Trophoblast cell (in vitro differentiated cells and primary cell): Measurements from ENCODE around the gene BBX.

ENCODE experiments used
- DNase-seq, 2 donors: peaks; one replicate each; pipeline ENCODE4 v3.0.0-alpha.2; 2016
- H2AFZ ChIP-seq: 2 replicates; pipeline ENCODE4 v1.6.1; 2013; ENCODE audit warnings: low read length, moderate library complexity, mild to moderate bottlenecking; ENCODE audit not compliant: insufficient read depth, poor library complexity
- H2AK5ac ChIP-seq: 2 replicates; pipeline ENCODE4 v1.6.1; 2013; ENCODE audit warnings: mild to moderate bottlenecking, low read length
- H2BK120ac ChIP-seq: 2 replicates; pipeline ENCODE4 v1.6.1; 2013; ENCODE audit warnings: low read length, mild to moderate bottlenecking, moderate library complexity; ENCODE audit not compliant: insufficient read depth, poor library complexity
- H2BK12ac ChIP-seq: 2 replicates; pipeline ENCODE4 v1.6.1; 2013; ENCODE audit warnings: mild to moderate bottlenecking, low read length, moderate library complexity
- H2BK5ac ChIP-seq: 2 replicates; pipeline ENCODE4 v1.6.1; 2013; ENCODE audit warnings: low read length, low read depth, moderate library complexity, mild to moderate bottlenecking; ENCODE audit not compliant: poor library complexity
- H3K14ac ChIP-seq: 2 replicates; pipeline ENCODE4 v1.6.1; 2013; ENCODE audit warnings: mild to moderate bottlenecking, low read length
- H3K18ac ChIP-seq: 2 replicates; pipeline ENCODE4 v1.6.1; 2013; ENCODE audit warnings: mild to moderate bottlenecking, low read length
- H3K23ac ChIP-seq: 2 replicates; pipeline ENCODE4 v1.6.1; 2013; ENCODE audit warnings: low read length
- H3K27ac ChIP-seq: 2 replicates; pipeline ENCODE4 v1.5.1; 2013; ENCODE audit warnings: low read depth, mild to moderate bottlenecking, inconsistent platforms, low read length, moderate library complexity
- H3K27me3 ChIP-seq: 2 replicates; pipeline ENCODE4 v1.6.1; 2013; ENCODE audit warnings: inconsistent platforms, mild to moderate bottlenecking, low read length, moderate library complexity; ENCODE audit not compliant: insufficient read depth
- H3K36me3 ChIP-seq, 2 experiments: 1 replicate in 1 of 2; 2 replicates in 1 of 2; pipeline ENCODE4 v1.6.1; 2013; ENCODE audit warnings: low read length in 2 of 2, mild to moderate bottlenecking in 2 of 2, moderate library complexity in 1 of 2; ENCODE audit not compliant: insufficient read depth in 2 of 2, control insufficient read depth in 1 of 2
- H3K4ac ChIP-seq: 2 replicates; pipeline ENCODE4 v1.6.1; 2013; ENCODE audit warnings: low read depth, mild to moderate bottlenecking, low read length, moderate library complexity
- H3K4me1 ChIP-seq, 2 experiments: 1 replicate in 1 of 2; 2 replicates in 1 of 2; pipeline ENCODE4 v1.6.1; 2013; ENCODE audit warnings: low read length in 2 of 2, mild to moderate bottlenecking in 2 of 2, moderate library complexity in 1 of 2; ENCODE audit not compliant: insufficient read depth in 2 of 2, control insufficient read depth in 1 of 2
- H3K4me2 ChIP-seq: 2 replicates; pipeline ENCODE4 v1.6.1; 2013; ENCODE audit warnings: inconsistent platforms, mild to moderate bottlenecking, low read length, moderate library complexity
- H3K4me3 ChIP-seq: 2 replicates; pipeline ENCODE4 v1.5.1; 2013; ENCODE audit warnings: mild to moderate bottlenecking, low read depth, low read length, inconsistent platforms
- H3K79me1 ChIP-seq: one replicate; pipeline ENCODE4 v1.6.1; 2013; ENCODE audit warnings: low read length
- H3K79me2 ChIP-seq: 2 replicates; pipeline ENCODE4 v1.6.1; 2013; ENCODE audit warnings: low read length, mild to moderate bottlenecking; ENCODE audit not compliant: control insufficient read depth, insufficient read depth, poor library complexity
- H3K9ac ChIP-seq: 2 replicates; pipeline ENCODE4 v1.6.1; 2013; ENCODE audit warnings: mild to moderate bottlenecking, low read length
- H3K9me3 ChIP-seq: 2 replicates; pipeline ENCODE4 v1.6.1; 2013; ENCODE audit warnings: low read depth, mild to moderate bottlenecking, control low read depth, inconsistent platforms, low read length; ENCODE audit not compliant: insufficient read depth
- H4K12ac ChIP-seq: 2 replicates; pipeline ENCODE4 v1.6.1; 2013; ENCODE audit warnings: low read depth, mild to moderate bottlenecking, low read length, moderate library complexity
- H4K8ac ChIP-seq: 2 replicates; pipeline ENCODE4 v1.6.1; 2013; ENCODE audit warnings: low read depth, mild to moderate bottlenecking, low read length, moderate library complexity
- H4K91ac ChIP-seq: one replicate; pipeline ENCODE4 v1.6.1; 2013; ENCODE audit warnings: low read depth, mild to moderate bottlenecking, low read length, moderate library complexity
- WGBS: extraction: QIAGEN DNeasy Blood & Tissue Kit; methylation state at CpG from one replicate; pipeline ENCODE4 v1.1.7; 2013; ENCODE audit warnings: missing lambda C conversion rate; ENCODE audit not compliant: insufficient read length, insufficient coverage; ENCODE audit errors: extremely low coverage; 5-methylcytosine and 5-hydroxymethylcytosine counted together

Gene BBX

DNA sequence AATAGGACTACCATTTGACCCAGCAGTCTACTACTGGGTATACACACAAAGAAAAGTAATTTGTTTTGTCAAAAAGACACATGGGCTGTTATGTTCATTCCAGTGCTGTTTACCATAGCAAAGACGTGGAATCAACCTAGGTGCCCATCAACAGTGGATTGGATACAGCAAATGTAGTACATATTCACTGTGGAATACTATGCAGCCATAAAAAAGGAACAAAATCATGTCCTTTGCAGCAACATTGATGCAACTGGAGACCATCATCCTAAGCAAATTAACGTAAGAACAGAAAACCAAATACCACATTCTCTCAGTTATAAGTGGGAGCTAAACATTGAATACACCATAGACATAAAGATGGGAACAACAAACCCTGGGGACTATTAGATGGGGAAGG lies 25.8 kb downstream of the BBX start:
- WGBS, result no CpG with 5 or more reads among the region's 2 CpGs
- no peaks in the 10 kb centered on the region for H3K79me1 ChIP-seq
- H3K14ac ChIP-seq, result no peak overlapping the region

DNA sequence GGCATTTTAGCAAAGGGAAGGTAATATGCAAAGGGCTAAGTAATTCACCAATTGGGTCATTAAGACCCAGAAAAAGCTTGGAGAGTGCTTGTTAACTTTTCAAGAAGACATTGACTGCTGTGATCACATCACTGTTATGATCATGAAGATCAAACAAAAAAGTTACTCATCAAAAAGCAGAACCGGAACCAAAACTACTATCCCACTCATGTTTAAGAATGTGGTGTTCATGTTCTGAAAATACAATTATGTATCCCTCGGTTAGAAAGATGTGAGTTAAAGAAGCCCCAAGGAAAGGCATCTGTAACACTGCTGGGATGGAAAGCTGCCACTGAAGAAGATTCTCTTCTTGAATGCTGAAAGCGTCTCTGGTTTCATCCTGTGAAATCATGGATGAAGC lies 32.6 kb downstream of the BBX start:
- Histone ChIP-seq H3K4me3 (no peak overlapping the region), H2AK5ac (no peak overlapping the region), H2BK12ac (no peak overlapping the region), H3K9ac (no peak overlapping the region), H3K4me2 (no peak overlapping the region), H3K23ac (no peak overlapping the region), H3K79me1 (no peaks in the 10 kb centered on the region), H3K14ac (no peak overlapping the region), H3K36me3 (peaks cover 0 to 2% of the 10 kb centered on the region in 2 experiments), H3K4me1 (no peaks in the 10 kb centered on the region), H2BK120ac (no peak overlapping the region), H3K79me2 (no peaks in the 10 kb centered on the region), H2AFZ (no peak overlapping the region), H2BK5ac (no peak overlapping the region), H3K18ac (no peak overlapping the region), H3K27me3 (no peaks in the 10 kb centered on the region), H3K4ac (no peak overlapping the region), H4K12ac (no peak overlapping the region), H4K8ac (no peak overlapping the region), H3K27ac (no peak overlapping the region), H3K9me3 (no peaks in the 10 kb centered on the region), H4K91ac (no peak overlapping the region)
- WGBS, result no CpG with 5 or more reads among the region's 3 CpGs
- no peak for DNase-seq

More for the DNA sequence above, 25.8 kb downstream of the BBX start:
- Histone ChIP-seq H3K23ac (no peak overlapping the region), H2AK5ac (no peak overlapping the region), H3K4me3 (no peak overlapping the region), H3K27ac (no peak overlapping the region), H3K4me1 (no peaks in the 10 kb centered on the region), H3K4ac (no peak overlapping the region), H3K4me2 (no peak overlapping the region), H3K36me3 (no peaks in the 10 kb centered on the region), H3K9me3 (no peaks in the 10 kb centered on the region), H4K8ac (no peak overlapping the region), H2BK120ac (no peak overlapping the region), H4K91ac (no peak overlapping the region), H3K79me2 (no peaks in the 10 kb centered on the region), H3K27me3 (no peaks in the 10 kb centered on the region), H2BK12ac (no peak overlapping the region), H3K9ac (no peak overlapping the region), H2BK5ac (no peak overlapping the region), H2AFZ (no peak overlapping the region), H4K12ac (no peak overlapping the region), H3K18ac (no peak overlapping the region)
- DNase-seq, result no peak

DNA sequence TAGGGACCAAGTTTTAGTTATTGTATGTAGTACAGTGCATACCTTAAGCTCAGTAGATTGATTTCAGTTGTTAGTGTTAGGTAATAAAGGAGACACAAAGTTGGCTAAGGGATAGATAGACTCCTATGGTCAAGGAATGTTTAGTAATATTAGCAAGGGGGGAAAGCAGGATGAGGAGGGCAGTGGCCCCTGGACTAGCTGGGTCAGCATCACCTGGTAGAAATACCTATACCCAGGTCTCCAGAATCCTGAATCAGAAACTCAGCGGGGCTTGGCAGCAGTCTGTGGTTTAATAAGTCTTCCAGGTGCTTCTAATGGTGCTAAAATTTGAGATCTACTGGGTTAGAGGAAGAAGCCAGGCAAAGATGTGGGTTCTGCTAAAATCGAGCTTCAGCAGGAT lies 35.0 kb downstream of the BBX start:
- Histone ChIP-seq H3K4ac (no peak overlapping the region), H2BK5ac (no peak overlapping the region), H2AK5ac (no peak overlapping the region), H3K36me3 (peaks cover 0 to 2% of the 10 kb centered on the region in 2 experiments), H2BK12ac (no peak overlapping the region), H4K12ac (no peak overlapping the region), H4K91ac (no peak overlapping the region), H3K4me1 (no peaks in the 10 kb centered on the region), H3K9me3 (no peaks in the 10 kb centered on the region), H3K79me1 (no peaks in the 10 kb centered on the region), H3K27ac (no peak overlapping the region), H2BK120ac (no peak overlapping the region), H3K4me3 (no peak overlapping the region), H3K9ac (no peak overlapping the region), H4K8ac (no peak overlapping the region), H3K23ac (no peak overlapping the region), H3K14ac (no peak overlapping the region), H3K27me3 (no peaks in the 10 kb centered on the region), H3K18ac (no peak overlapping the region), H3K4me2 (no peak overlapping the region), H3K79me2 (no peaks in the 10 kb centered on the region), H2AFZ (no peak overlapping the region)
- no peak for DNase-seq
- WGBS, result no CpG with 5 or more reads among the region's 2 CpGs

DNA sequence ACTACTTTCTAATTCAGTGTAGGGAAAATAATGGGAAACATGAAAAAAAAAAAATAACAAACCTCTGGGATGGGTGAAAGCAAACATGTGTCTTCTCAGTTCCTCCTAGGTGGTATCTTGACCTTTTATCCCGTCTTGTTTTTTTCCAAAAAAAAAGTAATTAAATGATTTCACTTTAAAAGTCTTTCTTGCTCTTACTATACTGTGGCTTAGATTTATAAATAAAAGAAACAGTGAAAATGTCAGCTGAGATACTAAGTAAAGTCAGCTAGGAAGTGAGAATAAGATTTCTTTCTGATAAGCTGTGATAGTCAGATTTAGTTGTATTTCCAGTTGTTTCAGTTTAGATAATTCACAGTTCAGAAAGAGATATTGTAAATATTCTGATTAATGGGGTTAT lies 37.4 kb downstream of the BBX start:
- H3K27me3 ChIP-seq, result no peaks in the 10 kb centered on the region
- H3K4me3 ChIP-seq, result no peak overlapping the region
- H3K4ac ChIP-seq, result no peak overlapping the region
- H2AK5ac ChIP-seq, result no peak overlapping the region
- no peak overlapping the region for H2BK120ac ChIP-seq
- no CpG with 5 or more reads among the region's 1 CpG for WGBS
- H2AFZ ChIP-seq, result no peak overlapping the region
- H3K23ac ChIP-seq, result no peak overlapping the region
- no peak overlapping the region for H3K9ac ChIP-seq
- H3K36me3 ChIP-seq, result peaks cover 0 to 2% of the 10 kb centered on the region in 2 experiments
- no peak overlapping the region for H4K12ac ChIP-seq
- H3K4me1 ChIP-seq, result no peaks in the 10 kb centered on the region
- DNase-seq, result no peak
- H2BK5ac ChIP-seq, result no peak overlapping the region
- no peak overlapping the region for H4K8ac ChIP-seq
- no peak overlapping the region for H3K27ac ChIP-seq
- H3K79me2 ChIP-seq, result no peaks in the 10 kb centered on the region
- H3K4me2 ChIP-seq, result no peak overlapping the region
- H2BK12ac ChIP-seq, result no peak overlapping the region
- H3K14ac ChIP-seq, result no peak overlapping the region
- H3K9me3 ChIP-seq, result no peaks in the 10 kb centered on the region
- no peaks in the 10 kb centered on the region for H3K79me1 ChIP-seq
- no peak overlapping the region for H3K18ac ChIP-seq
- H4K91ac ChIP-seq, result no peak overlapping the region
